ENCODE results near the gene RHEBL1.

DNA sequence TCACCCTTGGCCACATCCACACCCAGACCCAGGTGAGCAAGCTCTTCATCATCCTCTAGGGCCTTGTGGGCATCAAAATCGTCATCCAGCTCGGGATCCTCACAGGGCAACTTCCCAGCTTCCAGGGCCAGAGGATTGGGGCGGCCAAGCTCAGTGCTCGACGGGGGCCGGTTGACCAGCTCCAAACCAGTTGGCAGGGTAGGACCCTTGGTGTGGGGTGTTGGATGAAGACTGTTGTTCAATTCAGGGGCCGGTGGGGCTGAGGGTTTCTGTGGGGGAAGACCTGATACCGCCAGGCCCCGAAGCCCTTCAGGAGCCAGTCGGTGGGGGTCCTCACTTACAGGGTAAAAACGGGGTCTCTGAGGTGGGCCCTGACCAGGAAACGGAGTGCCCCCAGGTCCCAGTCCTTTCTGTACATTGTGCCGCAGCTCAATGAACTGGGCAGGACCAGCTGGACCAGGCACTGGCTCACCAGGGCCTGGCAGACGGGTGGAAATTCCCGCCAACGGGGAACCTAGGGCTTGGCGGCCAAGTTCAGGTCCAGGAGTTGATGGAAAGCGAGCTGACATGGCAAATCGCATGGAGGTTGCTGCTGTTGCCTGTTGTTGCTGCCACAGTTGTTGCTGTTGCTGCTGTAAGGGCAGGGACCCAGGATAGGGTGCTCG lies 31.4 kb downstream of the RHEBL1 start:
- TF ChIP-seq, protein P1, sequence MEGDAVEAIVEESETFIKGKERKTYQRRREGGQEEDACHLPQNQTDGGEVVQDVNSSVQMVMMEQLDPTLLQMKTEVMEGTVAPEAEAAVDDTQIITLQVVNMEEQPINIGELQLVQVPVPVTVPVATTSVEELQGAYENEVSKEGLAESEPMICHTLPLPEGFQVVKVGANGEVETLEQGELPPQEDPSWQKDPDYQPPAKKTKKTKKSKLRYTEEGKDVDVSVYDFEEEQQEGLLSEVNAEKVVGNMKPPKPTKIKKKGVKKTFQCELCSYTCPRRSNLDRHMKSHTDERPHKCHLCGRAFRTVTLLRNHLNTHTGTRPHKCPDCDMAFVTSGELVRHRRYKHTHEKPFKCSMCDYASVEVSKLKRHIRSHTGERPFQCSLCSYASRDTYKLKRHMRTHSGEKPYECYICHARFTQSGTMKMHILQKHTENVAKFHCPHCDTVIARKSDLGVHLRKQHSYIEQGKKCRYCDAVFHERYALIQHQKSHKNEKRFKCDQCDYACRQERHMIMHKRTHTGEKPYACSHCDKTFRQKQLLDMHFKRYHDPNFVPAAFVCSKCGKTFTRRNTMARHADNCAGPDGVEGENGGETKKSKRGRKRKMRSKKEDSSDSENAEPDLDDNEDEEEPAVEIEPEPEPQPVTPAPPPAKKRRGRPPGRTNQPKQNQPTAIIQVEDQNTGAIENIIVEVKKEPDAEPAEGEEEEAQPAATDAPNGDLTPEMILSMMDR (optimal IDR thresholded peaks at IDR 0.05 in 1 of 3, IDR thresholded peaks at IDR 0.05 in 1 of 3, conservative IDR thresholded peaks at IDR 0.05 in 1 of 3; ENCODE audit: extremely low read depth in 1 of 3, insufficient read depth in 2 of 3, low read length in 3 of 3): no peak
- no peak for TF ChIP-seq EZH2 (IDR thresholded peaks at IDR 0.05; ENCODE audit: low read length)

All from keratinocyte (primary cell).